Measurements from ENCODE around the gene EFCAB8. TPM values are rescaled to one million over a fixed set of nuclear protein-coding genes. Genes with fewer than 3 reads are reported as not detected.
"Not testable (repeated sequence)": the region's sequence is repeated elsewhere in the genome, so short reads cannot be mapped to it uniquely, and the experiment has no call there.

EFCAB8 gene
- total RNA-seq, 1 experiment from 2014 or later, result not detected

- H3K27me3 Mint-ChIP-seq (ENCODE audit: insufficient read depth, unreplicated experiment), result peaks cover 78% of the 10 kb centered on the region
- no peaks in the 10 kb centered on the region for H3K36me3 Mint-ChIP-seq (ENCODE audit: insufficient read depth, unreplicated experiment)
- peaks cover 10% of the 10 kb centered on the region for H3K9me3 Mint-ChIP-seq (ENCODE audit: unreplicated experiment)
- no TSS peak for BruUV-seq (replicated peaks)
- ChIA-PET POLR2A (no interaction called here), CTCF (interaction anchor here (0.6 kb wide), 1 partner anchor 42 kb away, joined by 3 read pairs; no protein-coding TSS in a partner anchor)
- TF ChIP-seq CTCF (IDR thresholded peaks at IDR 0.05; ENCODE audit: unreplicated experiment), result no peak
- no peaks in the 10 kb centered on the region for H3K4me1 Mint-ChIP-seq (ENCODE audit: insufficient read depth, unreplicated experiment)
- H3K4me3 Mint-ChIP-seq (ENCODE audit: unreplicated experiment), result no peak overlapping the region
- intact Hi-C loops (cut with micrococcal nuclease), result no loop called here
- DNase-seq (ENCODE audit: unreplicated experiment), result no peak
- no peak overlapping the region for H3K27ac Mint-ChIP-seq (ENCODE audit: low read depth, unreplicated experiment)
Observed at GRCh38 chr20:32960849-32961731, 102.4 kb downstream of the EFCAB8 start.

GRCh38 chr20:32962053-32962452 is 103.3 kb downstream of the EFCAB8 start:
- ChIA-PET POLR2A (no interaction called here), CTCF (interaction anchor here (0.7 kb wide), 1 partner anchor 19 kb away, joined by 3 read pairs; no protein-coding TSS in a partner anchor)
- Mint-ChIP-seq H3K9me3 (ENCODE audit: unreplicated experiment) (peaks cover under 1% of the 10 kb centered on the region), H3K4me1 (ENCODE audit: insufficient read depth, unreplicated experiment) (no peaks in the 10 kb centered on the region), H3K27ac (ENCODE audit: low read depth, unreplicated experiment) (no peak overlapping the region), H3K4me3 (ENCODE audit: unreplicated experiment) (no peak overlapping the region), H3K27me3 (ENCODE audit: insufficient read depth, unreplicated experiment) (peaks cover 68% of the 10 kb centered on the region), H3K36me3 (ENCODE audit: insufficient read depth, unreplicated experiment) (no peaks in the 10 kb centered on the region)
- no peak for TF ChIP-seq CTCF (IDR thresholded peaks at IDR 0.05; ENCODE audit: unreplicated experiment)
- DNase-seq (ENCODE audit: unreplicated experiment), result no peak
- BruUV-seq (replicated peaks), result no TSS peak
- intact Hi-C loops (cut with micrococcal nuclease), result no loop called here

GRCh38 chr20:32962646-32963045 is 103.9 kb downstream of the EFCAB8 start:
- H3K36me3 Mint-ChIP-seq (ENCODE audit: insufficient read depth, unreplicated experiment); POLR2A ChIA-PET; H3K27ac Mint-ChIP-seq (ENCODE audit: low read depth, unreplicated experiment); BruUV-seq (replicated peaks); H3K4me1 Mint-ChIP-seq (ENCODE audit: insufficient read depth, unreplicated experiment); intact Hi-C loops (cut with micrococcal nuclease); H3K9me3 Mint-ChIP-seq (ENCODE audit: unreplicated experiment); H3K4me3 Mint-ChIP-seq (ENCODE audit: unreplicated experiment); DNase-seq (ENCODE audit: unreplicated experiment): not testable (repeated sequence)
- CTCF ChIA-PET, result interaction anchor here (0.6 to 0.7 kb wide), 2 partner anchors 19 to 901 kb away, joined by 3 to 4 read pairs; no protein-coding TSS in a partner anchor
- peaks cover 65% of the 10 kb centered on the region for H3K27me3 Mint-ChIP-seq (ENCODE audit: insufficient read depth, unreplicated experiment)

GRCh38 chr20:32963176-32963575 is 104.5 kb downstream of the EFCAB8 start:
- ChIA-PET POLR2A (no interaction called here), CTCF (interaction anchor here (0.6 kb wide), 1 partner anchor 901 kb away, joined by 4 read pairs; no protein-coding TSS in a partner anchor)
- no TSS peak for BruUV-seq (replicated peaks)
- intact Hi-C loops (cut with micrococcal nuclease), result no loop called here
- H3K9me3 Mint-ChIP-seq (ENCODE audit: unreplicated experiment), result no peaks in the 10 kb centered on the region
- no peak for DNase-seq (ENCODE audit: unreplicated experiment)
- H3K4me1 Mint-ChIP-seq (ENCODE audit: insufficient read depth, unreplicated experiment), result no peaks in the 10 kb centered on the region
- H3K27ac Mint-ChIP-seq (ENCODE audit: low read depth, unreplicated experiment), result no peak overlapping the region
- H3K4me3 Mint-ChIP-seq (ENCODE audit: unreplicated experiment), result no peak overlapping the region
- TF ChIP-seq CTCF (IDR thresholded peaks at IDR 0.05; ENCODE audit: unreplicated experiment), result no peak
- peaks cover 60% of the 10 kb centered on the region for H3K27me3 Mint-ChIP-seq (ENCODE audit: insufficient read depth, unreplicated experiment)
- no peaks in the 10 kb centered on the region for H3K36me3 Mint-ChIP-seq (ENCODE audit: insufficient read depth, unreplicated experiment)
